Measurements from ENCODE around the gene HS1BP3.
A peak's percentile ranks its signal among the peaks of the same experiment; 100 is the strongest.

The HS1BP3 gene

GRCh38 chr2:20629581-20630171 is 21.2 kb downstream of the HS1BP3 start:
- DNase-seq (ENCODE audit: low read depth) = no peak

GRCh38 chr2:20629181-20629580 is 21.7 kb downstream of the HS1BP3 start:
- no peak for DNase-seq (ENCODE audit: low read depth)

- no peak for DNase-seq (ENCODE audit: low read depth)
Measured at GRCh38 chr2:20627712-20628380, 23.1 kb downstream of the HS1BP3 start.

- DNase-seq (ENCODE audit: low read depth) = no peak
Measured at GRCh38 chr2:20626698-20627513, 24.0 kb downstream of the HS1BP3 start.

- no peak for DNase-seq (ENCODE audit: low read depth)
Measured at GRCh38 chr2:20626392-20626697, 24.6 kb downstream of the HS1BP3 start.

GRCh38 chr2:20625491-20626391 is 25.2 kb downstream of the HS1BP3 start:
- peak; percentile 65 for DNase-seq (ENCODE audit: low read depth)

GRCh38 chr2:20624884-20625485 is 25.9 kb downstream of the HS1BP3 start:
- DNase-seq (ENCODE audit: low read depth) = no peak

GRCh38 chr2:20624156-20624883 is 26.6 kb downstream of the HS1BP3 start:
- DNase-seq (ENCODE audit: low read depth) = no peak

GRCh38 chr2:20623741-20624155 is 27.1 kb downstream of the HS1BP3 start:
- DNase-seq (ENCODE audit: low read depth) = no peak

- no peak for DNase-seq (ENCODE audit: low read depth)
Measured at GRCh38 chr2:20623241-20623640, 27.7 kb downstream of the HS1BP3 start.

GRCh38 chr2:20622731-20623130 is 28.2 kb downstream of the HS1BP3 start:
- DNase-seq (ENCODE audit: low read depth) = no peak

GRCh38 chr2:20622296-20622686 is 28.6 kb downstream of the HS1BP3 start:
- DNase-seq (ENCODE audit: low read depth) = no peak

- no peak for DNase-seq (ENCODE audit: low read depth)
Measured at GRCh38 chr2:20621366-20622295, 29.3 kb downstream of the HS1BP3 start.

- DNase-seq (ENCODE audit: low read depth) = no peak
Measured at GRCh38 chr2:20620696-20621365, 30.1 kb downstream of the HS1BP3 start.

- DNase-seq (ENCODE audit: low read depth) = no peak
Measured at GRCh38 chr2:20620271-20620681, 30.6 kb downstream of the HS1BP3 start.

GRCh38 chr2:20619624-20620024 is 31.3 kb downstream of the HS1BP3 start:
- no peak for DNase-seq (ENCODE audit: low read depth)

GRCh38 chr2:20618886-20619521 is 31.9 kb downstream of the HS1BP3 start:
- no peak for DNase-seq (ENCODE audit: low read depth)

GRCh38 chr2:20618468-20618885 is 32.4 kb downstream of the HS1BP3 start:
- DNase-seq (ENCODE audit: low read depth) = peak; percentile 92

- peak; percentile 100 for DNase-seq (ENCODE audit: low read depth)
Measured at GRCh38 chr2:20617892-20618467, 32.9 kb downstream of the HS1BP3 start.

Measured in fibroblast of gingiva (primary cell).